ENCODE measurements around the gene EXOC6.

The EXOC6 gene

GRCh38 chr10:93030409-93030808, 182.1 kb downstream of the EXOC6 start:
- no peak for DNase-seq

- no peak for DNase-seq
Observed at GRCh38 chr10:93032105-93032808, 183.9 kb downstream of the EXOC6 start.

GRCh38 chr10:93032809-93033137, 184.5 kb downstream of the EXOC6 start:
- no peak for DNase-seq

- no peak for DNase-seq
Observed at GRCh38 chr10:93034426-93034825, 186.1 kb downstream of the EXOC6 start.

- no peak for DNase-seq
Observed at GRCh38 chr10:93039110-93039509, 190.8 kb downstream of the EXOC6 start.

GRCh38 chr10:93039721-93040120, 191.4 kb downstream of the EXOC6 start:
- no peak for DNase-seq

- no peak for DNase-seq
Observed at GRCh38 chr10:93054486-93054885, 206.2 kb downstream of the EXOC6 start.

GRCh38 chr10:93058139-93058538, 209.8 kb downstream of the EXOC6 start:
- no peak for DNase-seq

GRCh38 chr10:93059975-93060886, 211.9 kb downstream of the EXOC6 start, which contains the start of gene CYP26C1:
TSS of gene CYP26C1 (plus strand) at chr10:93060798. CDS start at chr10:93061264, 466 bp downstream.
- no peak for DNase-seq

- DNase-seq = no peak
Observed at GRCh38 chr10:93060887-93061593, 212.7 kb downstream of the EXOC6 start.

GRCh38 chr10:93061594-93062513, 213.5 kb downstream of the EXOC6 start:
- DNase-seq = peak in 1 of 5 donors; percentile 21

- DNase-seq = peak in 3 of 5 donors; percentile 10 to 51 (median 27)
Observed at GRCh38 chr10:93062514-93063143, 214.3 kb downstream of the EXOC6 start.

GRCh38 chr10:93063144-93063976, 215.0 kb downstream of the EXOC6 start:
- DNase-seq = no peak

- no peak for DNase-seq
Observed at GRCh38 chr10:93063977-93064660, 215.8 kb downstream of the EXOC6 start.

- DNase-seq = no peak
Observed at GRCh38 chr10:93064874-93065660, 216.7 kb downstream of the EXOC6 start.

GRCh38 chr10:93065675-93066543, 217.6 kb downstream of the EXOC6 start:
- DNase-seq = no peak

- no peak for DNase-seq
Observed at GRCh38 chr10:93066544-93066913, 218.2 kb downstream of the EXOC6 start.

All from T-helper 1 cell (primary cell).